AG09309 (cell line): ENCODE results near the gene CACNA1I.

Experiments used
- DNase-seq: peaks from one replicate; pipeline ENCODE4 v3.0.0-alpha.2; 2010; ENCODE audit warnings: low read depth
- H3K4me3 ChIP-seq: 2 replicates; pipeline ENCODE4 v1.5.1; 2011; ENCODE audit warnings: mild to moderate bottlenecking, low read depth, low read length, moderate library complexity; ENCODE audit not compliant: control insufficient read depth
- TF ChIP-seq, protein P1 (sequence below): IDR thresholded peaks from 2 replicates; pipeline ENCODE4 v1.5.1; 2011; ENCODE audit warnings: mild to moderate bottlenecking, low read depth, low read length, inconsistent platforms; ENCODE audit not compliant: insufficient read depth, control insufficient read depth; ENCODE audit errors: missing control alignments

Gene CACNA1I

DNA sequence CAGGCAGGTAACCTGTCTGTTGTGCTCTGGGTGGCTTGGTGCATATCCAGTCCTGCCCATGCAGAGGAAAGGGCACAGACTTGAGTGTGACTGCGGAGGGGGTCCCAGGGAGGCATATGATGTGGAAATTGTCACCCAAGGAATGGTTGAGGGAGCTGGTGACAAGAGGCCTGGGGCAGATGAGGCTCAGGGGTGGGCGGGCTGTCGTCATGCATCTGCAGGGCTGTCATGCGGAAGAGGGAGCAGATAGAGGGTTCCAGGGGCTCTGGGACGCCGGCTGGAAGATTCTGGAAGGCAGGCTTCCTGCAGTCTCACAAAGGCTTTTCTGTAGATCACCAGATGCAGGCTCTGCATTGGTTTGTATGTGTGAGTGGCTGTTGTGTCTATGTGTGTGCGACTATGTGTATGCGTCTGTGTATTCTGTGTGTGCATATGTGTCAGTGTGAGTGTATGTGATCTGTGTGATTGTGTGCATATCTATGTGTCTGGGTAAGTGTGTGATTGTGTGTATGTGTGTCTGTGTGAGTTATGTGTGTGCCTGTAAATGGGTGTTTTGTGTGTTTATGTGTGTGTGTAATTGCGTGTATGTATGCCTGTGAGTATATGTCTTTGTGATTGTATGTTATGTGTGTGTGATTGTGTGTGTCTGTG is 7.6 kb upstream of the CACNA1I start:
- no peak for DNase-seq
- H3K4me3 ChIP-seq, result no peak overlapping the region
- TF ChIP-seq, protein P1, sequence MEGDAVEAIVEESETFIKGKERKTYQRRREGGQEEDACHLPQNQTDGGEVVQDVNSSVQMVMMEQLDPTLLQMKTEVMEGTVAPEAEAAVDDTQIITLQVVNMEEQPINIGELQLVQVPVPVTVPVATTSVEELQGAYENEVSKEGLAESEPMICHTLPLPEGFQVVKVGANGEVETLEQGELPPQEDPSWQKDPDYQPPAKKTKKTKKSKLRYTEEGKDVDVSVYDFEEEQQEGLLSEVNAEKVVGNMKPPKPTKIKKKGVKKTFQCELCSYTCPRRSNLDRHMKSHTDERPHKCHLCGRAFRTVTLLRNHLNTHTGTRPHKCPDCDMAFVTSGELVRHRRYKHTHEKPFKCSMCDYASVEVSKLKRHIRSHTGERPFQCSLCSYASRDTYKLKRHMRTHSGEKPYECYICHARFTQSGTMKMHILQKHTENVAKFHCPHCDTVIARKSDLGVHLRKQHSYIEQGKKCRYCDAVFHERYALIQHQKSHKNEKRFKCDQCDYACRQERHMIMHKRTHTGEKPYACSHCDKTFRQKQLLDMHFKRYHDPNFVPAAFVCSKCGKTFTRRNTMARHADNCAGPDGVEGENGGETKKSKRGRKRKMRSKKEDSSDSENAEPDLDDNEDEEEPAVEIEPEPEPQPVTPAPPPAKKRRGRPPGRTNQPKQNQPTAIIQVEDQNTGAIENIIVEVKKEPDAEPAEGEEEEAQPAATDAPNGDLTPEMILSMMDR, result no peak

DNA sequence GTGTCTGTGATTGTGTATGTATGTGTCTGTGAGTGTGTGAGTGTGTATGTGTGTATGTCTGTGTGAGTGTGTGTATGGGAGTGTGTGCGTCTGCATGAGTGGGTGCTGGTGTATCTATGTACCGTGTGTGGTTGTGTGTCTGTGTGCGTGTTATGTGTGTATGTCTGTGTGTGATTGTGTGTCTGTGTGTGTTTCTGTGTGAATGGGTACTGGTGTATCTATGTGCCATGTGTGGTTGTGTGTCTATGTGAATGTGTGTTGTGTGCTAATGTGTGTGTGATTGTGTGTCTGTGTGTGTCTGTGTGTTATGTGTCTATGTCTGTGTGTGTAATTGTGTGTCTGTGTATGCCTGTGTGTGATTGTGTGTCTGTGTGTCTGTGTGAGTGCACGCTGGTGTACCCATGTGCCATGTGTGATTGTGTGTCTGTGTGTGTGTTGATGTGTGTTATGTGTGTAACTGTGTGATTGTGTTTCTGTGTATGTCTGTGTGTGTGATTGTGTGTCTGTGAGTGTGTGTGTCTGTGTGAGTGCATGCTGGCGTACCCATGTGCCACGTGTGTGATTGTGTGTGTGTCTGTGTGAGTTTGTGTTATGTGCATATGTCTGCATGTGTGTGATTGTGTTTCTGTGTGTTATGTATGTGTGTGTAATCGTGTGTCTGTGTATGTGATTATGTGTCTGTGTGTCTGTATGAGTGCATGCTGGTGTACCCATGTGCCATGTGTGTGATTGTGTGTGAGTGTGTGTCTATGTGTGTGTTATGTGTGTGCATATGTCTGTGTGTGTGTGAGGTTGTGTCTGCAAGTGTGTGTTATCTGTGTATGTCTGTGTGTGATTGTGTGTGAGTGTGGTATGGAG is 6.8 kb upstream of the CACNA1I start:
- H3K4me3 ChIP-seq, result no peak overlapping the region
- no peak for DNase-seq
- TF ChIP-seq, protein P1, result no peak

DNA sequence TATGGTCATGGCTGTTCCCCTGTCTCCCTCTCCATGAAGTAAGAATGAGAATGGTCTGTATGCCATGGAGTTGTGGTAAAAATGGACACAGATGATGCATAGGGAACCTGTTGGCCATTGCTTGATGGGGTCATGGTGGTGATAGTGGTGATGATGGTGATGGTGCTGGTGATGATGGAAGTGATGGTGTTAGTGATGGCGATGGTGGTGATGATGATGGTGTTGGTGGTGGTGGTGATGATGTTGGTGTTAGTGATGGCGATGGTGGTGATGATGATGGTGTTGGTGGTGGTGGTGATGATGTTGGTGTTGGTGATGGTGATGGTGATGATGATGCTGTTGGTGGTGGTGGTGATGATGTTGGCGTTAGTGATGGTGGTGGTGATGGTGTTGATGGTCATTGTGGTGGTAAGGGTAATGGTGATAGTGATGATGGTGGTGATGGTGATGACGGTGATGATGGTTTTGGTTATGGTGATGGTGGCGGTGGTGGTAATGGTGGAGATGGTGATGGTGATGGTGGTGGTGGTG is 5.1 kb upstream of the CACNA1I start:
- TF ChIP-seq, protein P1, result no peak
- H3K4me3 ChIP-seq, result no peak overlapping the region
- DNase-seq, result no peak

DNA sequence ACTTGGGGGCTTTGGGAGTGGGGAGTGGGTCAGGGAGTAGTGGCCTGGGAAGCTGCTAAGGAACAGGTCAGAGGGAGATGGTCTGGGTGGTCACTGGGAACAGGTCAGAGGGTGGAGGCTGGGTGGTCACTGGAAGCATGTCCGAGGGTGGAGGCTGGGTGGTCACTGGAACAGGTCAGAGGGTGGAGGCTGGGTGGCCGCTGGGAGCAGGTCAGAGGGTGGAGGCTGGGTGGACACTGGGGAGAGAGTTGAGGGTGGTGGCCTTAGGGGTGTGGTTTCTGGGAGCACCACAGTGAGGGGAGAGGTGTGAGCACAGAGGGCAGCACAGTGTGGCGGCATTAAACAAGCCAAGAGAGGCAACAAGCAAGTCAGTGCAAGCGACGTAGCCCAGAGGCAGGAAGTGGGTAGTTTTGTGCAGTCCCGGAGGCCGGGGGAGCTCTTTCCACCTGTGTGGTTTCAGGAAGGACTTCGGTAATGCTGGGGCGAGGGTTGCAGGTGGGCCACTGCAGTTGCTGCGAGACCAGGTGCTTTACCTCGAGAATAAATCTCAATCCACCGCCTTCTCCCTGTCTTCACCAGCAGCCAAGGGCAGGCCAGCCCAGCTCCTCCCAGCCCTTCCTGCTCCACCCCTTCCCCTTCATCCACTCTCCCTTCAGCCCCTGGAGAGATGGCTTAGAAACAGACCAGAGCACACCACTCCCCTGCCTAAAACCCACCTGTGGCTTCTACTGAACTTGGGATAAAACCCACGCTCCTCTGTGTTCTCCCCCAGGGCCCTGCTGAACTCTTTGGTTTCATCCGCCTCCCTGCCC is 3.2 kb upstream of the CACNA1I start:
- H3K4me3 ChIP-seq, result no peak overlapping the region
- no peak for DNase-seq
- TF ChIP-seq, protein P1, result no peak

DNA sequence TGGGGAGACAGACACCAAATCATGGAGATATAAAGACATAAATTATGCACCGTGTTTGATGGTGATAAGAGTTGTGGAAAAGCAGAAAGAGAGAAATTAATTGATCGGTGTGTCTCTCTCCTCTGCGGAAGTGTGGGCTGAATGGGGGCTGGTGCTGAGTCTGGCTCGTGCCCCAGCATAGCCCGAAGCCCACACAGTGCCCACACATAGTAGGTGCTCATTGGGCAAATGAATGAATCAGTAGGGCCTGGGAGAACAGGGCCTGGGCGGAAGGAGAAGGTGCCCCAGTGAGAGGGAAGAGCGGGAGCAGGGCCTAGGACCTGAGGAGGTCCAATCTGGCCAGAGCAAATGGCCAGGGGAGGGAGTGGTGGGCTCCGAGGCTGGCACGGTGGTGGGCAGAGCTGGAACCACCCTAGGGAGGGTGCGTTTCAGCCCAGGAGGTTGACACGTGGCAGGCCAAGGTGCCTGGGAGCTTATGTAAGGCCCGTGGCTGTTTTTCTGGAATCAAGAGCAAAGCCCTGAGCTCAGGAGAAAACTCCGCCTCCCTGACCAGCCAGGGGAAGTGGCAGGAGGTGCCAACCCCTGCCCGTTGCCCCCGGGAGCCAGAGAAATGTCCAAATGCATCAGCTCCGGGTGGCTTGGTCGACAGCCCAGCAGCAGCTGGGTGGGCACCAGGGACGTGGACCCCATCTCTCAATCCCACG is 2.1 kb upstream of the CACNA1I start:
- DNase-seq, result no peak
- no peak overlapping the region for H3K4me3 ChIP-seq
- TF ChIP-seq, protein P1, result no peak

DNA sequence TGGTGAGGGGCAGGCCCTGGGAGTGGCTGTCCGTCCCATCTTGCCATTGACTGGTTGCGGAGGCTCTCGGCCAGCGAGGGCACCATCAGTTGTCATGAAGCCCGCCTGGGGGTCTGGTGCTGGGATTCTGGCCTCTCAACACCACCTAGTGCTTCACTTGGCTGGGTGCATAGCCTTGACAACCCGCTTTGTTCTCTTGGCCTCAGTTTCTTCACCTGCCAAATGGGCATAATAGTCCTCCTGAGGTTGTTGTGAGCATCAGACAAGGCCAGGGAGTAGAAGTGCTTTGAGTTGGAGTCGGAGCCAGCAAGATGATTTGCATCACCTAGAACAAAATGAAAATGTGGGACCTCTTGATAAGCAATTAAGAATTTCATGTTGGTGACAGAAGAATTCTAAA is 1.5 kb upstream of the CACNA1I start:
- H3K4me3 ChIP-seq, result no peak overlapping the region
- no peak for DNase-seq
- TF ChIP-seq, protein P1, result no peak
